ENCODE data around the gene TMEM42.

- TF ChIP-seq CTCF (IDR thresholded peaks at IDR 0.05) (no peak), POLR2A (IDR thresholded peaks at IDR 0.05) (no peak)
Measured at GRCh38 chr3:44914936-44915335, 53.2 kb downstream of the TMEM42 start.

All from breast epithelium (tissue), 3 donors.